Calu3 (cell line): ENCODE measurements around the gene POU4F3. TPM values are rescaled to one million over a fixed set of nuclear protein-coding genes. Genes with fewer than 3 reads are reported as not detected.

ENCODE experiments used
- BruUV-seq: library from RNA; stranded (reverse); fragments of 400-500 nt; replicated peaks from 2 replicates; lab custom pipeline; 2021; lab: Mats Ljungman, UMichigan
- CTCF ChIA-PET: fragments of 300-600 bp; sonication (Branson Sonifier 250); formaldehyde crosslinking; loops from one replicate; lab custom pipeline; 2022; ENCODE audit warnings: antibody characterized with exemption; lab: Charles Lee
- DNase-seq: peaks from one replicate; pipeline ENCODE4 v3.0.0; 2022
- H3K27ac Mint-ChIP-seq: one replicate; pipeline ENCODE4 v1.8.0; 2022; ENCODE audit warnings: mixed read lengths; ENCODE audit not compliant: unreplicated experiment
- H3K27me3 Mint-ChIP-seq: one replicate; pipeline ENCODE4 v1.8.0; 2022; ENCODE audit warnings: mixed read lengths; ENCODE audit not compliant: unreplicated experiment
- H3K36me3 Mint-ChIP-seq: one replicate; pipeline ENCODE4 v1.8.0; 2022; ENCODE audit warnings: mild to moderate bottlenecking, moderate library complexity, mixed read lengths; ENCODE audit not compliant: insufficient read depth, unreplicated experiment
- H3K4me1 Mint-ChIP-seq: one replicate; pipeline ENCODE4 v1.8.0; 2022; ENCODE audit warnings: mild to moderate bottlenecking, low read depth, mixed read lengths; ENCODE audit not compliant: unreplicated experiment
- H3K4me3 Mint-ChIP-seq: one replicate; pipeline ENCODE4 v1.8.0; 2022; ENCODE audit warnings: mild to moderate bottlenecking, low read depth, moderate library complexity, mixed read lengths; ENCODE audit not compliant: unreplicated experiment
- H3K9me3 Mint-ChIP-seq: one replicate; pipeline ENCODE4 v1.8.0; 2022; ENCODE audit warnings: low read depth, mixed read lengths; ENCODE audit not compliant: unreplicated experiment
- CTCF ChIP-seq: fragments of 200-600 bp; IDR thresholded peaks from one replicate; pipeline ENCODE4 v1.8.0; 2022; ENCODE audit warnings: antibody characterized with exemption; ENCODE audit not compliant: unreplicated experiment
- intact Hi-C: fragments of 100-400 bp; cut with micrococcal nuclease; formaldehyde crosslinking; loops from one replicate; pipeline ENCODE4 v1.10.0; 2022; ENCODE audit not compliant: unreplicated experiment
- total RNA-seq: library from RNA; stranded (reverse); gene quantifications from 2 replicates; pipeline ENCODE4 v1.2.3, GENCODE V29; 2022

Gene POU4F3
- total RNA-seq, 1 experiment from 2014 or later: 0.19 TPM

- no peak overlapping the region for H3K27ac Mint-ChIP-seq
- peaks cover 26% of the 10 kb centered on the region for H3K4me1 Mint-ChIP-seq
- intact Hi-C loops: no loop called here
- H3K4me3 Mint-ChIP-seq: no peak overlapping the region
- CTCF ChIA-PET: no interaction called here
- H3K36me3 Mint-ChIP-seq: no peaks in the 10 kb centered on the region
- H3K27me3 Mint-ChIP-seq: peaks cover 42% of the 10 kb centered on the region
- H3K9me3 Mint-ChIP-seq: peaks cover 5% of the 10 kb centered on the region
- no TSS peak for BruUV-seq
- no peak for DNase-seq
- TF ChIP-seq CTCF: no peak
Measured at GRCh38 chr5:146331423-146331822, 7.2 kb upstream of the POU4F3 start.

- peaks cover 21% of the 10 kb centered on the region for H3K4me1 Mint-ChIP-seq
- H3K27me3 Mint-ChIP-seq: peaks cover 69% of the 10 kb centered on the region
- no peak for DNase-seq
- no peaks in the 10 kb centered on the region for H3K9me3 Mint-ChIP-seq
- no peak overlapping the region for H3K4me3 Mint-ChIP-seq
- CTCF ChIA-PET: no interaction called here
- BruUV-seq: no TSS peak
- no peak overlapping the region for H3K27ac Mint-ChIP-seq
- peaks cover 10% of the 10 kb centered on the region for H3K36me3 Mint-ChIP-seq
- TF ChIP-seq CTCF: no peak
- intact Hi-C loops: no loop called here
Measured at GRCh38 chr5:146334074-146334533, 4.5 kb upstream of the POU4F3 start.

GRCh38 chr5:146336197-146336596, 2.4 kb upstream of the POU4F3 start:
- no peak for TF ChIP-seq CTCF
- peaks cover 13% of the 10 kb centered on the region for H3K4me1 Mint-ChIP-seq
- intact Hi-C loops: no loop called here
- no TSS peak for BruUV-seq
- no peaks in the 10 kb centered on the region for H3K9me3 Mint-ChIP-seq
- peaks cover 10% of the 10 kb centered on the region for H3K36me3 Mint-ChIP-seq
- no peak overlapping the region for H3K4me3 Mint-ChIP-seq
- peaks cover 90% of the 10 kb centered on the region for H3K27me3 Mint-ChIP-seq
- CTCF ChIA-PET: no interaction called here
- H3K27ac Mint-ChIP-seq: no peak overlapping the region
- DNase-seq: no peak

- Mint-ChIP-seq H3K27me3 (peaks cover 100% of the 10 kb centered on the region), H3K36me3 (peaks cover 10% of the 10 kb centered on the region), H3K4me1 (peaks cover 13% of the 10 kb centered on the region), H3K27ac (no peak overlapping the region), H3K9me3 (no peaks in the 10 kb centered on the region), H3K4me3 (peak overlapping the region; percentile 83)
- no peak for DNase-seq
- BruUV-seq: no TSS peak
- CTCF ChIA-PET: no interaction called here
- no peak for TF ChIP-seq CTCF
- intact Hi-C loops: no loop called here
Measured at GRCh38 chr5:146337264-146337904, 1.3 kb upstream of the POU4F3 start.
